WTC11 (cell line): Measurements from ENCODE around the gene CTBP1.

ENCODE experiments used
- CREB1 ChIP-seq: sonication (generic); formaldehyde crosslinking; IDR thresholded peaks from 2 replicates; pipeline ENCODE4 v1.8.0; 2023; ENCODE audit warnings: mild to moderate bottlenecking, missing genetic modification reagents
- CTCF ChIP-seq: fragments of 200-600 bp; IDR thresholded peaks from 2 replicates; pipeline ENCODE4 v1.8.0; 2022; ENCODE audit warnings: antibody characterized with exemption
- TEAD4 ChIP-seq: sonication (generic); formaldehyde crosslinking; IDR thresholded peaks from 2 replicates; pipeline ENCODE4 v1.8.0; 2022; ENCODE audit warnings: mild to moderate bottlenecking, missing genetic modification reagents
- ZNF121 ChIP-seq: sonication (generic); formaldehyde crosslinking; IDR thresholded peaks from 2 replicates; pipeline ENCODE4 v1.8.0; 2023; ENCODE audit warnings: missing genetic modification reagents
- TF ChIP-seq, protein P1 (sequence below): fragments of 250-450 bp; sonication (Bioruptor Pico); IDR thresholded peaks from 2 replicates; pipeline ENCODE4 v1.9.0; 2021; ENCODE audit warnings: mild to moderate bottlenecking

DNA sequence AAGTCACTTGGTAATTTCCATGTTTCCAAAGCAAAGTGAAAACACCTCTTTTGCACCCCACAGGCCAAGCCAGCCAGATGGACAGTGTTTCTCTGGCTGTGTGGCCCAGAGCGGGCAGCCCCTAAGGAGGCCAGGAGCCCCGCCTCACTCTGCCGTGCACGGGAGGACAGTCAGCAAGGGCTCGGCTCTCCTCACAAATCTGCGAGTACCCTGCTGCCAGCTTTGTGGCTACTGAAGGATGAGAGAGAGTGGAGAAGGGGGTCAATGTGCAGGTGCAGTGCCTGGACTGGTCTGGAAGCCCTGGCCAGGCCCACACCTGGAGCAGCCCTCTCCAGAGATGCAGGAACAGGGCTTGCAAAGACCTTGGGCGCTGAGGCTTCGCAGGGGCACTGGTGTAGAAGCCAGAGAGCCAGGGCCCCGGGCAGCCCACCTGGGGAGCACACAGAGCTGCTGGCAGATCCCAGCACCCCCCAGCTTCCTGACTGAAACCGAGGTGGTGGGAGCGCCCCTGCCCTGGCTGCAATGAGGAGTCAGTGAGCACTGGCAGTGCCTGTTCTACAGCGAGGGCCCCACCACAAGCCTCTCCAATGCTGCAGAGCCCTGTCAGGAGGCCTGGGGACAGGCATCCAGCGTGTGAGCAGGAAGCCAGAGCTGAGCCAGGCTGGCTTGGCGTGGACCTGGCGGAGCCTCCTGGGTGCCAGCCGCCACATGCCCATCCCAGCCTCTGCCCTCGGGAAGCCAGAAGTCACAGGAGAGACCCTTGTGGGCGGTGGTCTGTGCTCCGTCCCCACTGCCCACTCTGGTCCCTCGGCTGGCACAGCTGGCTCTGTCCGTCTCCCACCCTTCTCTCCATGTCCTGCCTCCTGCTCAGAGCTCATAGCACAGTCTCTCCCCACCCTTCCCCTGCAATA lies 80.5 kb downstream of the CTBP1 start:
- TF ChIP-seq CTCF (no peak), CREB1 (CRISPR knock-in tag) (no peak), ZNF121 (no peak), TEAD4 (CRISPR knock-in tag) (no peak)
- TF ChIP-seq, protein P1, sequence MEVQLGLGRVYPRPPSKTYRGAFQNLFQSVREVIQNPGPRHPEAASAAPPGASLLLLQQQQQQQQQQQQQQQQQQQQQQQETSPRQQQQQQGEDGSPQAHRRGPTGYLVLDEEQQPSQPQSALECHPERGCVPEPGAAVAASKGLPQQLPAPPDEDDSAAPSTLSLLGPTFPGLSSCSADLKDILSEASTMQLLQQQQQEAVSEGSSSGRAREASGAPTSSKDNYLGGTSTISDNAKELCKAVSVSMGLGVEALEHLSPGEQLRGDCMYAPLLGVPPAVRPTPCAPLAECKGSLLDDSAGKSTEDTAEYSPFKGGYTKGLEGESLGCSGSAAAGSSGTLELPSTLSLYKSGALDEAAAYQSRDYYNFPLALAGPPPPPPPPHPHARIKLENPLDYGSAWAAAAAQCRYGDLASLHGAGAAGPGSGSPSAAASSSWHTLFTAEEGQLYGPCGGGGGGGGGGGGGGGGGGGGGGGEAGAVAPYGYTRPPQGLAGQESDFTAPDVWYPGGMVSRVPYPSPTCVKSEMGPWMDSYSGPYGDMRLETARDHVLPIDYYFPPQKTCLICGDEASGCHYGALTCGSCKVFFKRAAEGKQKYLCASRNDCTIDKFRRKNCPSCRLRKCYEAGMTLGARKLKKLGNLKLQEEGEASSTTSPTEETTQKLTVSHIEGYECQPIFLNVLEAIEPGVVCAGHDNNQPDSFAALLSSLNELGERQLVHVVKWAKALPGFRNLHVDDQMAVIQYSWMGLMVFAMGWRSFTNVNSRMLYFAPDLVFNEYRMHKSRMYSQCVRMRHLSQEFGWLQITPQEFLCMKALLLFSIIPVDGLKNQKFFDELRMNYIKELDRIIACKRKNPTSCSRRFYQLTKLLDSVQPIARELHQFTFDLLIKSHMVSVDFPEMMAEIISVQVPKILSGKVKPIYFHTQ (CRISPR knock-in tag), result no peak
